Ramos (cell line): ENCODE results near the gene SECISBP2L.
"Not testable (repeated sequence)": the region's sequence is repeated elsewhere in the genome, so short reads cannot be mapped to it uniquely, and the experiment has no call there.

Experiments
- in situ Hi-C: fragments of 300-500 bp; cut with MboI; formaldehyde crosslinking; loops from one replicate; pipeline ENCODE4 v1.14.3; 2022; ENCODE audit warnings: low sequenced_read_pairs; ENCODE audit not compliant: unreplicated experiment

The SECISBP2L gene

GRCh38 chr15:48999314-48999713 is 46.9 kb downstream of the SECISBP2L start:
- in situ Hi-C loops = no loop called here

GRCh38 chr15:48996276-48996675 is 50.0 kb downstream of the SECISBP2L start:
- in situ Hi-C loops = no loop called here

- in situ Hi-C loops = no loop called here
Observed at GRCh38 chr15:48993380-48993779, 52.9 kb downstream of the SECISBP2L start.

- in situ Hi-C loops = no loop called here
Observed at GRCh38 chr15:48992545-48992944, 53.7 kb downstream of the SECISBP2L start.

- in situ Hi-C loops = no loop called here
Observed at GRCh38 chr15:48992096-48992495, 54.1 kb downstream of the SECISBP2L start.

GRCh38 chr15:48989170-48989569 is 57.1 kb downstream of the SECISBP2L start:
- in situ Hi-C loops = no loop called here

- in situ Hi-C loops = no loop called here
Observed at GRCh38 chr15:48987142-48987541, 59.1 kb downstream of the SECISBP2L start.

GRCh38 chr15:48986240-48986639 is 60.0 kb downstream of the SECISBP2L start:
- in situ Hi-C loops = no loop called here

- in situ Hi-C loops = no loop called here
Observed at GRCh38 chr15:48985516-48985915, 60.7 kb downstream of the SECISBP2L start.

- in situ Hi-C loops = no loop called here
Observed at GRCh38 chr15:48984811-48985352, 61.4 kb downstream of the SECISBP2L start.

GRCh38 chr15:48984021-48984710 is 62.1 kb downstream of the SECISBP2L start:
- in situ Hi-C loops = no loop called here

- in situ Hi-C loops = no loop called here
Observed at GRCh38 chr15:48983300-48983699, 62.9 kb downstream of the SECISBP2L start.

GRCh38 chr15:48981941-48982340 is 64.3 kb downstream of the SECISBP2L start:
- in situ Hi-C loops = no loop called here

- in situ Hi-C loops = no loop called here
Observed at GRCh38 chr15:48978638-48979037, 67.6 kb downstream of the SECISBP2L start.

GRCh38 chr15:48976444-48977088 is 69.7 kb downstream of the SECISBP2L start:
- in situ Hi-C loops = no loop called here

- in situ Hi-C loops = no loop called here
Observed at GRCh38 chr15:48975472-48976419, 70.5 kb downstream of the SECISBP2L start.

- in situ Hi-C loops = no loop called here
Observed at GRCh38 chr15:48974882-48975281, 71.4 kb downstream of the SECISBP2L start.

GRCh38 chr15:48972750-48973503 is 73.3 kb downstream of the SECISBP2L start:
- in situ Hi-C loops = no loop called here

GRCh38 chr15:48970926-48971325 is 75.3 kb downstream of the SECISBP2L start:
- in situ Hi-C loops = not testable (repeated sequence)

- in situ Hi-C loops = no loop called here
Observed at GRCh38 chr15:48968066-48968465, 78.2 kb downstream of the SECISBP2L start.
